Neutrophil (primary cell): Measurements from ENCODE around the gene POLL.

Experiments
- H3K27ac ChIP-seq: fragments of 200-600 bp; sonication (generic); 2 replicates; pipeline ENCODE4 v1.5.1; 2016; ENCODE audit warnings: mild to moderate bottlenecking, moderate library complexity
- H3K27me3 ChIP-seq: fragments of 200-600 bp; sonication (generic); 2 replicates; pipeline ENCODE4 v1.6.0; 2016; ENCODE audit warnings: mild to moderate bottlenecking
- H3K36me3 ChIP-seq: fragments of 200-600 bp; sonication (generic); 2 replicates; pipeline ENCODE4 v1.5.1; 2017
- H3K4me1 ChIP-seq, 2 experiments: fragments of 200-600 bp in 1 of 2; sonication (generic) in 1 of 2; 1 replicate in 1 of 2; 2 replicates in 1 of 2; pipeline versions ENCODE4 v1.5.1 to v1.6.1; 2013 to 2016; ENCODE audit warnings: low read depth in 1 of 2, low read length in 1 of 2, mild to moderate bottlenecking in 1 of 2, moderate library complexity in 1 of 2; ENCODE audit not compliant: control insufficient read depth in 1 of 2, insufficient read depth in 1 of 2
- H3K4me3 ChIP-seq, 2 experiments: fragments of 200-600 bp in 1 of 2; sonication (generic) in 1 of 2; 1 replicate in 1 of 2; 2 replicates in 1 of 2; pipeline ENCODE4 v1.5.1; 2013 to 2016; ENCODE audit warnings: low read depth in 1 of 2, low read length in 1 of 2, mild to moderate bottlenecking in 1 of 2, moderate library complexity in 1 of 2
- H3K9me3 ChIP-seq: fragments of 200-600 bp; sonication (generic); 2 replicates; pipeline ENCODE4 v1.5.1; 2016
- CTCF ChIP-seq: fragments of 200-600 bp; sonication (generic); IDR thresholded peaks from 2 replicates; pipeline ENCODE4 v1.5.1; 2016; ENCODE audit warnings: antibody characterized with exemption

The POLL gene

GRCh38 chr10:101625821-101626412 is 37.9 kb upstream of the POLL start:
- H3K4me1 ChIP-seq, result peaks cover 12 to 14% of the 10 kb centered on the region in 2 experiments
- no peaks in the 10 kb centered on the region for H3K9me3 ChIP-seq
- no peak overlapping the region for H3K4me3 ChIP-seq
- no peak for TF ChIP-seq CTCF
- no peak overlapping the region for H3K27ac ChIP-seq
- H3K27me3 ChIP-seq, result no peaks in the 10 kb centered on the region
- peaks cover 23% of the 10 kb centered on the region for H3K36me3 ChIP-seq

- H3K4me1 ChIP-seq, result peaks cover 12 to 14% of the 10 kb centered on the region in 2 experiments
Observed at GRCh38 chr10:101624526-101625102, 36.6 kb upstream of the POLL start.

GRCh38 chr10:101623528-101623927 is 35.5 kb upstream of the POLL start:
- TF ChIP-seq CTCF, result no peak
- H3K4me3 ChIP-seq, result no peak overlapping the region
- H3K4me1 ChIP-seq, result peaks cover 12 to 14% of the 10 kb centered on the region in 2 experiments
- no peak overlapping the region for H3K27ac ChIP-seq
- H3K27me3 ChIP-seq, result no peaks in the 10 kb centered on the region
- H3K9me3 ChIP-seq, result no peaks in the 10 kb centered on the region
- H3K36me3 ChIP-seq, result peaks cover 33% of the 10 kb centered on the region

More at GRCh38 chr10:101624526-101625102, 36.6 kb upstream of the POLL start:
- Histone ChIP-seq H3K9me3 (no peaks in the 10 kb centered on the region), H3K36me3 (peaks cover 33% of the 10 kb centered on the region), H3K27me3 (no peaks in the 10 kb centered on the region), H3K4me3 (no peak overlapping the region), H3K27ac (no peak overlapping the region)
- no peak for TF ChIP-seq CTCF

- no peak for TF ChIP-seq CTCF
- Histone ChIP-seq H3K9me3 (no peaks in the 10 kb centered on the region), H3K36me3 (peaks cover 49% of the 10 kb centered on the region), H3K4me1 (peaks cover 12 to 14% of the 10 kb centered on the region in 2 experiments), H3K4me3 (no peak overlapping the region), H3K27me3 (no peaks in the 10 kb centered on the region), H3K27ac (no peak overlapping the region)
Observed at GRCh38 chr10:101619983-101620382, 31.9 kb upstream of the POLL start.

GRCh38 chr10:101618871-101619270 is 30.8 kb upstream of the POLL start:
- Histone ChIP-seq H3K4me1 (peaks cover 4% of the 10 kb centered on the region in 2 experiments), H3K27me3 (no peaks in the 10 kb centered on the region), H3K36me3 (peaks cover 48% of the 10 kb centered on the region)

More at GRCh38 chr10:101618871-101619270, 30.8 kb upstream of the POLL start:
- no peak overlapping the region for H3K4me3 ChIP-seq
- no peak for TF ChIP-seq CTCF
- H3K27ac ChIP-seq, result no peak overlapping the region
- no peaks in the 10 kb centered on the region for H3K9me3 ChIP-seq
